HG03432 (cell line): ENCODE results near the gene MOB1A.
"Not testable (repeated sequence)": the region's sequence is repeated elsewhere in the genome, so short reads cannot be mapped to it uniquely, and the experiment has no call there.

ENCODE experiments used
- ATAC-seq: cut with Tn5 transposase; IDR thresholded peaks from one replicate; pipeline ENCODE4 v1.9.1; 2021; ENCODE audit warnings: mild to moderate bottlenecking, moderate library complexity; ENCODE audit not compliant: unreplicated experiment

Gene MOB1A

DNA sequence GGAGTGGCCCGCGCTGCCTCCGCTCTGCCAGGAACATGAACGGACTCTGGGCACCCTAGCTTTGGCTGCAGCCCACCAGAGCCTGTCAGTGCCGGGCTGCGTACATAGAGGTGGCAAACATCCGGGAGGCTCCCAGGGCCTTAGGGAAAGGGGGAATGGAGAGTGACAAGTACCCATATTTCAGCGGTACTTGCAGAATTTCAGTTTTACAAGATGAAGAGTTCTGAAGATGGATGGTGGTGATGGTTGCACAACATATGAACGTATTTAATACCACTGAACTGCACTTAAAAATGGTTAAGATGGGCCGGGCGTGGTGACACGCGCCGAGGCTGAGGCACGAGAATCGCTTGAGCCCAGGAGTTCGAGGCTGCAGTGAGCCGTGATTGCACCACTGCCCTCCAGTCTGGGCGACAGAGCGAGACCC is 20.6 kb upstream of the MOB1A start:
- ATAC-seq = no peak

DNA sequence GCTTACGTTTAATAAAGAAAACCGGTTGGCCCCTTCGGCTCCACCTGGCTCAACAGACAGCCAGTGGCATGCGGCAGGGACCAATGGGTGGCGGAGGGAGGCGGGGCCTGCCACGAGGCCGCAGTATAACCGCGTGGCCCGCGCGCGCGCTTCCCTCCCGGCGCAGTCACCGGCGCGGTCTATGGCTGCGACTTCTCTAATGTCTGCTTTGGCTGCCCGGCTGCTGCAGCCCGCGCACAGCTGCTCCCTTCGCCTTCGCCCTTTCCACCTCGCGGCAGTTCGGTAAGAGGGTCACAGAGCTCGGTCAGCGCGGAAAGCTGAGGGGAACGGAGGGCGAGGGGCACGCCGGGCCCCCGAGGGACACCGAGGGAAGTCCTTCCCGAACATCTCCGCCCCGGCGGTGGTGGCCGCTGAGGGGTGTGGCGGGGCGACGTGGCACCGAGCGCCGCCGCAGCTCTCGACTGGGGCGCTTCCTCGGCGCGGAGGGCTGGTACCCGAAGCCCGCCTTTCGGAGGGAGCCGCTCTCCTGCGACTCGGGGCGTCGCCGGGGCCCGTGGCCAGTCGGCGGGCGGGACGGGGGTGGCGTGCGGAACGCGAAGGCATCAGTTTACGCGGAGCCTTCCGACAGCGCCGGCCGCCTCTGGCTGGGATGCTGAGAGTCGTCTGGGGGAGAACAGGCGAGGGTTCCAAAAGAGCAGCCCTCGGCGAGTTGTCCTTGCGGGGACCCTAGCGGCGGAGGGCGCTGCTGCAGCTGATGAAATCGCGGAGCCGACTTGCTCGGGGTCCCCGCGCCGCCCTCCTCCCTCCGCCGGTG is 20.0 kb upstream of the MOB1A start, which contains the start of gene MTHFD2:
Gene MTHFD2, plus strand, starts transcription at position 155 of the 814 bp plus-strand sequence. Its CDS starts 27 bp downstream, at position 182.
- peak; percentile 91 for ATAC-seq

DNA sequence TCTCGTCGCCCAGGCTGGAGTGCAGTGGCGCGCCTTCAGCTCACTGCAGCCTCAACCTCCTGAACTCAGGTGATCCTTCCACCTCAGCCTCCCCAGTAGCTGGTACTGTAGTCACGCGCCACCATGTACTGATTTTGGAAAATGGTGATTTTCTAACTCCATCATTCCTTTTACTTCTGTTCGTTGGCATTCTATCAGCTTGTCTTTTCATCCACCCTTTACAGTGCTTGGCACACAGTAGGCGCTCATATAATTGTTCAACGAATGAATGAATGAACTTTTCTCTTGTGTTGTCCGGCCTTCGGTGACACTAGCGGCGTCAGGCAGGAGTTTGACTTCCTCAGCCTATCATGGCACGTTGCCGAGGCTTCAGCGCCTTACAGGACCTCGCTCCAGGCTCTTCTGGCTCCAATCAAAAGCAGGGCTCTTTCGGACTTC is 19.4 kb upstream of the MOB1A start:
- ATAC-seq = no peak

DNA sequence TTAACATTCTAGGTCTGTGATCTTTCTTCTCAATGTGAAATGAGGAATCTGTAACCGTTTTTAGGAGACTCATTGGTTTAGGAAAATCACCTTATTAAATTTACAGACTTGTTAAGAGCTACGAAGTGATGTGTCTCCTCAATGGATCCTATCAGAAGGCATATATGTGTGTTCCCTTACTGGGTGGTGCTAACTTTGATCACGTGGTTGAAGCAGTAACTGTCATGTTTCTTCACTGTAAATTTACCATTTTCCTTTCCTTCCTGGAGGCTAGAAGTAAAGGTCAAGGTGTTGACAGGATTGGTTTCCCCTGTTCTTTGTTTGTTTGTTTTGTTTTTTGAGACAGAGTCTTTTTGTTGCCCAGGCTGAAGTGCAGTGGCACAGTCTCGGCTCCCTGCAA is 18.4 kb upstream of the MOB1A start:
- ATAC-seq = no peak

DNA sequence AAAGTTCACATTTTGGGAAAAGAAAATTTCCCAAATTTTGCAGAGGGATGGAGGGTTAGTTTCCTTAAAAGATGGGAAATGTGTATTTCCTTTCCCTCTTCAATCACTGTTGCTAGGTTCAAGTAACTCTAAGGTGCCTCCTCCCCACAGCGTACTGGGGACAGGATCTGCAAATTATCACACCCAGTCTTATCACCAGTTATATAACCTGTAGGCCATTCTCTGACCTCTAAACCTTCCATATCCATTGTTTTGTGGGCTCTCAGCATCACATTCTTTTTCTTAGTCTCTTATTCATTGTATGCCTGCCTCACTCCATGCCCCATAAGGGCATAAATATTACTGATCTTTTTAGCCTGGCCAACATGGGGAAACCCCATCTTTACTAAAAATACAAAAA is 16.1 kb upstream of the MOB1A start:
- no peak for ATAC-seq

DNA sequence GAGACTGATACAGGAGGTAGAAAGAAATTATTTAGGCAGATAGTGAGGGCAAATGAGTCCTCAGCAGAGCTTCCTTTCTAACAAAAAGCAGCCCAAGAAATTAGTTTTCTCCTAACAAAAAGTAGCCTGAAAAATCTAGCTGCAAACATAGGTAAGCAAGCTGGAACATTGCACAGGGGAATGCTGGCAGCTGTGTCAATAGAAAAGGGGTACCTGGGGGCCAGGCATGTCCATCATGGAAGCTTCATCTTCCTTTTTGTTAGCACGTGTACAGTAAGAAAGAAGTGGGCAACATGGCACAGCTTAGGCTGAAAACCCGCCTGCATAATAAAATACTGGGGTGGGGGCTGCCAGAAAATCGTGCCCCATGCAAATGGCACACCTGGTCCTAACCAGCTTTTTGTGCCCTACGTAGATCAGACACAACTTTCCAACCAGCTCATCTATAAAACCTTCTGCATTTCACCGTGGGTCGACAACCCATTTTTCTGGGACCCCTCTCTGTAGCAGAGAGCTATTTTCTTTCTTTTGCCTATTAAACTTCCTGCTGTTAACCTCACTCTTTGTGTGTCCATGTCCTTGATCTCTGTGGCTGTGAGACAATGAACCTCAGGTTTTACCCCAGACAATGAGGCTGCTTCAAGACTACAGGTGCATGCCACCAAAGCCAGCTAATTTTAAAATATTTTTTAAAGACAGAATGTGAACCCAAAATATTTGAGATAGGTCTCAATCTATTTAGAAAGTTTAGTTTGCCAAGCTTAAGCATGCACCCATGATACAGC is 13.1 kb upstream of the MOB1A start:
- ATAC-seq = no peak

DNA sequence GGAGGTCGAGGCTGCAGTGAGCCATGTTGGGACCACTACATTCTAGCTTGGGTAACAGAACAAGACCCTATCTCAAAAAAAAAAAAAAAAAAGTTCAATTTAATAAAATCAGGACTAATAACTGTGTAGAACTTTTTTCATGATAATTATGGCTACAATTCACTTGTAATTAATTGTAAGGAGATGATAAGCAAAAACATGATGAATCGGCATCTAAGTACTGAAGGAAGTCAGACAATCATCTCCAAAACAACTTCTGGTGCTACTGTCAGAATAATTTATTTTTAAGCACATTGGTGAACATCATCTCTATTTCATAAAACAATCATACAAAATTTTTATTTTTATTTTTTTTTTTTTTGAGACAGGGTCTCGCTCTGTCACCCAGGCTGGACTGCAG is 10.0 kb upstream of the MOB1A start:
- ATAC-seq = no peak

DNA sequence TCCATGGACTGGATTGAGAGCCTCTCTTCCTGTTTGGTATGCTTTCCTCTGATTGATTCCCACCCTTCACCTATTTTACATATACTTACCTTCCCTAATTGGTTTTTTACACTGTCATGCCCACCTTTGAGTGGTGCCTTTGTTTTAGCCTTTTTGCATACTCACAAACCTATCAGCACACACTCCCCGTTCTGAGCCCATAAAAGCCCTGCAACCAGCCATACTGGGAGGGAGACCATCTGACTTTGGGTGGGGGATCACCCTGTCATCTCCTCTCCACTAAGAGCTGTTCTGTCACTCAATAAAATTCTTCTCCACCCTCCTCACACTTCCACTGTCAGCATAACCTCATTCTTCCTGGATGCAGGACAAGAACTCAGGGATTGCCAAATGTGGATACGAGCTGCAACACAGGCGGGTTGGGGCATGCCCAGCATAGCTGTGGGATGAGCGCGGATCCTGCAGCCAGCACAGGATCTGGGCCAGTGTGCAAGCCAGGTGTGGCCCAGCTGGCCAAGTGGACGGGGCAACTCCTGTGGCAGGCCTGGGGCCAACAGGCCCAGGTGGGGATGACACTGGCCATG is 9.4 kb upstream of the MOB1A start:
- no peak for ATAC-seq

DNA sequence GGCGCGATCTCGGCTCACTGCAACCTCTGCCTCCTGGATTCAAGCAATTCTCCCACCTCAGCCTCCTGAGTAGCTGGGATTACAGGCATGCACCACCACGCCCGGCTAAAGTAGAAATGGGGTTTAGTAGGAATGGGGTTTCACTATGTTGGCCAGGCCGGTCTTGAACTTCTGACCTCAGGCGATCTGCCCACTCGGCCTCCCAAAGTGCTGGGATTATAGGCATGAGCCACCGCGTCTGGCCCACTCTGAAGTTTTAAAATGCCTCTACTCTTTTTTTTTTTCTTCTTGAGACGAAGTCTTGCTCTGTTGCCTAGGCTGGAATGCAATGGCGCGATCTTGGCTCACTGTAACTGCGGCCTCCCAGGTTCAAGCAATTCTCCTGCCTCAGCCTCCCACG is 8.0 kb upstream of the MOB1A start:
- not testable (repeated sequence) for ATAC-seq

DNA sequence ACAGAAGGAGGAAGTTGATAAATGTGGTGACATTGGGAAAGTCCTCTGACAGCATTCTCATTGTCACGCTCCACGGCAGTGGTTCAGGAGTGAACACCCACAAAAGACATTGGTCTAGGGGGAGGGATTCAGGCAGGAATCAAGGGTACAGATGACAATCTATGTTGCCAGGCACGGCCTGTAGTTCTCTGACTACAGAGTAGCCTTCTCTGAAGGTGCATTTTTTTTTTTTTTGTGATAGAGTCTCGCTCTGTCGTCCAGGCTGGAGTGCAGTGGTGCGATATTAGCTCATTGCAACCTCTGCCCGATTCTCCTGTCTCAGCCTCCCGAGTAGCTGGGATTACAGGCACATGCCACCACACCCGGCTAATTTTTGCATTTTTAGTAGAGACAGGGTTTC is 7.4 kb upstream of the MOB1A start:
- ATAC-seq = peak; percentile 69

DNA sequence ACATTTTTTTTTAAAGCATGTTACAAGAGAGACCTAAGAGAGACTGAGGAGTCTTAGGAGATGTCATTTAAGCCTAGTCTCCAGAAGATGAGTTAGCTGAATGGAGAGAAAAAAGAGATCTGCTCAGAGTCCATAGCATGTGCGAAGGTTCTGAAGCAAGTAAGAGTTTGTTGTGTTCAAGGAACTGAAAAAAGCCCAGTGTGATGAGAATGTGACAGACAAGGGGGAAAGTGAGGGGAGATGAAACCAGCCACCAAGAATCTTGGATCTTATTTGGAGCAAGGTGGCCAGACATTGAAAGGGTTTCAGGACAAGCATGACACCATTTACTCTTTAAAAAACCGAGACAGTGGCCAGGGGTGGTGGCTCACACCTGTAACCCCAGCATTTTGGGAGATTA is 5.2 kb upstream of the MOB1A start:
- no peak for ATAC-seq

DNA sequence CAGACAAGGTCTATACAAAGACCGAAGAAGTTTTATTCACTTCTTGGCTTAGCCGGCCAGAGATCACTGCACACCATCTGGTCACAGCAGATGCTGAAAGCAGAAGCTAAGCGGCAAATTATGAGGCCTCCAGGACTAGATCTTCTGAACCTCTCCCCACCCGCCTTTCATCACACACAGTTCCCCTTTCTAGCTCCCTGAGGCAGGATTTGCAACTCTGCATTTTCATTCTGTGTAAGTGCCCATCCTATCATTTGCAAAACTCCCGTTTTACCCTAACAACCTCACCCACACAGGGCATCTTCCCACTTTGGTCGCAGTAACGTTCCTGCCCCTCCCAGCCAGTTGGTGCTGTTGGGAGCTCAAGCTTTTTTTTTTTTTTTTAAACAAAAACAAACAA is 3.1 kb upstream of the MOB1A start:
- ATAC-seq = peak; percentile 26

DNA sequence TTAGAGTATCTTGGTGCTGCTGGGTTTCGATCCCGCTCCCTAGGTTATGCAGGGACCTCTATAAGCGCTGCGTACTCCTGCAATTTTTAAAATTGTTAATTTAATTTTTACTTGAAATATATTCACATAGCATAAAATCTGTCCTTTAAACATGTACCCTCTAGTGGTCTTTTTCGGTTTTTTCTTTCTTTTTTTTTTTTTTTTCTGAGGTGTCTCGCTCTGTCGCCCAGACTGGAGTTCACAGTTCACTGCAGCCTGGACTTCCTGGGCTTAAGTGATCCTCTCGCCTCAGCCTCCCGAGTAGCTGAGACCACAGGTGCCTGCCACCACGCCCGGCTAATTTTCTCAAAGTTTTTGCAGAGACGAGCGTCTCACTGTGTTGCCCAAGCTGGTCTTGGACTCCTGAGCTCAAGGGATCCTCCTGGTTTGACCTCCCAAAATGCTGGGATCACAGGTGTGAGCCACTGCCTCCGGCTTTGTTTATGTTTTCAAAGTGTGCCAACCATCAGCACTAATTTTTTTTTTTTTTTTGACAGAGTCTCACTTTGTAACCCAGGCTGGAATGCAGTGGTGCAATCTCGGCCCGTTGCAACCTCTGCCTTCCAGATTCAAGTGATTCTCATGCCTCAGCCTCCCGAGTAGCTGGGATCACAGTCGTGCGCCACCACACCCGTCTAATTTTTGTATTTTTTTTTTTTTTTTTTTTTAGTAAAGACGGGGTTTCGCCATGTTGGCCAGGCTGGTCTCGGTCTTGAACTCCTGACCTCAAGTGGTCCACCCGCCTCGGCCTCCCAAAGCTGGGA is 585 bp upstream of the MOB1A start:
- peak; percentile 14 for ATAC-seq

DNA sequence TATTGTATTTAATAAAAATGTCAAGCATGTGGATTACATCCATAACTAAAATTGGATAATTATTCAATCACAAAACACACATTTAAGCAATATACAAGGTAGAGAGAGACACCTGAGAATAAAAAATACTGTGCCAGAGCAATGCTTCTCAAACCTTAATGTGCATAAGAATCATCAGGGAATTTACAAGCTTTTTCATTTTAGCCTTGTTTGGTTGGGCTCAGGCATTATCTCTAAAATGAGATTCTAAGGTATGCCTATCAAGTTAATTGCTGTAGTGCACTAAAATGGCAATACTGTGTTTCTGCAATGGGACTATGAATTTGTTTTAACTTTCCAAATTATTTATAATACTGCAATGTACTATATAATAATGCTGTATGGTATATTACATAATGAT is 983 bp downstream of the MOB1A start:
- ATAC-seq = no peak

DNA sequence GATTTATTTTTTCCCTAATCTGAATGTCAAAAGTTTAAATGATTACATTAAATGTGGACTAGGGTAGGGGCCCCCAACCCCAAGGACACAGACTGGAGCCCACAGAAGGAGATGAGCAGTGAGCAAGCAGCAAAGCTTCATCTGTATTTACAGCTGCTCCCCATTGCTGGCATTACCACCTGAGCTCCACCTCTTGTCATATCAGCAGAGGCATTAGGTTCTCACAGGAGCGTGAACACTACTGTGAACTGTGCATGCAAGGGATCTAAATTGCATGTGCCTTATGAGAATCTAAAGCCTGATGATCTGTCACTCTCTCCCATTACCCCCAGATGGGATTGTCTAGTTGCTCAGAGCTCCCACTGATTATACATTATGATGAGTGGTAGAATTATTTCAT is 3.8 kb downstream of the MOB1A start:
- ATAC-seq = no peak

DNA sequence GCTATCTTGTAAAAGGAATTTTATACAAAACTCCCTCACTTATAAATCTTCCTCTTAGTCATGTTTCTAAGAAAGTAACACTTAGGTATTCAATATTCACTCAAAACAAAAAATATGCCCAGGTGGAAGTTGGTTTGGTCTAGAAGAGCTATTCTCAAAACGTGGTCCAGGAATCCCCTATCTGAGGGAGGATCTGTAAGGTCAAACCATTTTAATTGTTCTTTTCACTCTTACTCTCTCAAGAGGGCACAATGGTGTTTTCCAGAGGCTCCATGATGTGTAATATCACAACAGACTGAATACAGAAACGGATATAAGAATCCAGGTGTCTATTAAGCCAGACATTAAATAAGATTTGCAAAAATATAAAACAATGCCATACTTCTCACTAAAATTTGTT is 9.9 kb downstream of the MOB1A start:
- ATAC-seq = peak; percentile 58

DNA sequence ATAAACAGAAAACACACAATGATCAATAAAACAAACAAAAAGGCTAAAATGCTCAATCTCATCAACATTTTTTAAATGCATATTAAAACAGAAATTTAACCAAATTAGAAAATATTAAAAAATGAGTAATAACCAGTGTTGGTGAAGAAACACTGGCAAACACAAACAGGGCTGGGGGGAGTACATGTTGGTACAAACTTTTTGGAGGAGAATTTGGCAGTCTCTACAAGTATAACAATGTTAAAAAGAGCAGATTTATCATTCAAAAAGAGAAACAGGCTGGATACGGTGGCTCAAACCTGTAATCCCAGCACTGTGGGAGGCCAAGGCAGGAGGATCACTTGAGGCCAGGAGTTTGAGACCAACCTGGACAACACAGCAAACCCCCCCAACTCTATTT is 13.9 kb downstream of the MOB1A start:
- ATAC-seq = no peak

DNA sequence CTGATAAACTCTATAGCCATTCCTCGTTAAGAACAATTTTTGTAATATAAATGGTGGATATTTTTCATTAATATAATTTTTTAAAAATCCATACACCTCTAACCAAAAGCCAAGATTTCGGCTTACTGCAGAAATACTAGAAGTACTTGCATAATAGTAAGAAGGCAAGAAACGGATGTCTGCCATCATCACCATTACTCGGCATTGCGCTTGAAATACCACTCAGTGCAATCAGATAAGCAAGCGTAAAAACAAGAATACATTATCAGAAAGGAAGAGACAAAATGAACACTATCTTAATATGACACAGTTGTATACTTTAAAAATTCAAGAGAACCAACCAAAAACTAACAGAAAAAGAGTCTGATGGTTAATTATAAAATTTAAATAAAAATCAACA is 15.7 kb downstream of the MOB1A start:
- no peak for ATAC-seq

DNA sequence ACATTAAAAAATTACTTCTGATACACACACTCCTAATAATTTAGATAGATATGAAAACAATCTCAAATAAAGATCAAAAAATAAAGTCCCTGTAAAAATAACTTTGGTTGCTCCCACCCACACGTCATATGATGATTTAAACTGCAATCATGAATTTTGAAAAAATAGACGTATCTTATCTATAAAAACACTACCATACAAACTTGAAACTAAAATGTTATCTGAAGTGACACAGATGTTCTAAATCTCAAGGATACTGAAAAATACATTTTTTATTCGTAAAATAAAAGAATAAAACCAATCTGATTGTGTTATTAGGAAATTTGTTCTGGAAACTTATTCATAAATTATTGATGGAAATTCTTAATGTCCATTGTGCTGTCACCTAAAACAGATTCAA is 22.8 kb downstream of the MOB1A start:
- no peak for ATAC-seq

DNA sequence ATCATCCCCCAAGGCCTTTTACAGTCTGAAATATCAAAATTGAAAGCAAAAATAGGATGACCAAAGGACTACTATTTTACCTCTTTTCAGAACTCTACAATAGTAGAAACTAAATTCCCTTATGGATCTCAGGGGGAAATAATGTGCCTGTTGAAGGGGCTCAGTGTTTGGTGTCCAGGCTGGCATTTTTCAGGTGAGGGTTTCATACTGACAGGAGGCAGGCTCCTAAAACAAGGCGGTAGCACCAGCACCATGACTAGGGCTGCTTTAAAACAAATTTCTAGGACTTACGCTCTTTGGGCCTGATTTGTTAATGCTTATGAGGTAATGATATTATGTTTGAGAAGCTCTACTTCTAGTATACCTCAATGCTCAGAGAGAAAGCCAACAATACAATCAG is 25.7 kb downstream of the MOB1A start:
- no peak for ATAC-seq
